ENCODE results near the gene PLXDC2. TPM values are rescaled to one million over a fixed set of nuclear protein-coding genes. Genes with fewer than 3 reads are reported as not detected.

The PLXDC2 gene
- total and polyA plus RNA-seq, 8 donors = 2.1 to 57.2 (median 11.2) TPM

DNA sequence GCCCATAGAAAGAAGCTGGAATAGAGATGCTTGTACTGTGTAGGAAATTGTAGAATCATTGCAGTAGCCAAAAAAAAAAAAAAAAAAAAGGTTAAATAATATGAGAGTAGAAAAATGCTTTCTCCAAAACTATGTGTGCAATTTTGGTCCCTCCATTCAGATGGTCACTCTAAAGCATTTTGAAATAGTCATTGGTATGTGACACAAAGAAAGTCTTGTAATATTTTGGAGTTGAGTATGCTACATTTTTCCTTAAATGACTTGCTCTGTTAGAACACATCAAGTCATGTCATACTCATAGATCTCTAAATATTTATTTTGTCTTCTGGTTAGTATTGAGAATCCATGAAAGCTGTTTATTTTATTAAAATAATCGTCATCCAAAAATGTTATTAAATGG, 424.4 kb downstream of the PLXDC2 start:
- Histone ChIP-seq H3K36me3 (peaks cover 0 to 5% (median 5%) of the 10 kb centered on the region in 4 donors), H3K27ac (no peak overlapping the region), H3K4me3 (no peak overlapping the region), H3K9me3 (no peaks in the 10 kb centered on the region), H3K4me1 (no peaks in the 10 kb centered on the region), H3K27me3 (no peaks in the 10 kb centered on the region)
- intact Hi-C loops (cut with DNase I; ENCODE audit: low total_unique reads) = no loop called here
- 50 to 78% (median 75%) methylated on average over 1 of the region's 1 CpG for WGBS, 5 donors
- TF ChIP-seq POLR2AphosphoS5 (IDR thresholded peaks at IDR 0.05) (no peak), EP300 (IDR thresholded peaks at IDR 0.05) (no peak), POLR2A (IDR thresholded peaks at IDR 0.05) (no peak), CTCF (IDR thresholded peaks at IDR 0.05) (no peak)
- DNase-seq = no peak

- Histone ChIP-seq H3K4me3 (no peak overlapping the region), H3K36me3 (peaks cover 3 to 26% (median 18%) of the 10 kb centered on the region in 4 donors), H3K27me3 (no peaks in the 10 kb centered on the region), H3K27ac (no peak overlapping the region), H3K4me1 (no peaks in the 10 kb centered on the region), H3K9me3 (no peaks in the 10 kb centered on the region)
- intact Hi-C loops (cut with DNase I; ENCODE audit: low total_unique reads) = no loop called here
- WGBS, 5 donors = 65 to 74% (median 68%) methylated on average over 3 of the region's 3 CpGs
- DNase-seq = no peak
- no peak for TF ChIP-seq POLR2A (IDR thresholded peaks at IDR 0.05)
- TF ChIP-seq EP300 (IDR thresholded peaks at IDR 0.05) = no peak
- TF ChIP-seq CTCF (IDR thresholded peaks at IDR 0.05) = no peak
- no peak for TF ChIP-seq POLR2AphosphoS5 (IDR thresholded peaks at IDR 0.05)
Observed at GRCh38 chr10:20247454-20247853, 431.2 kb downstream of the PLXDC2 start.

DNA sequence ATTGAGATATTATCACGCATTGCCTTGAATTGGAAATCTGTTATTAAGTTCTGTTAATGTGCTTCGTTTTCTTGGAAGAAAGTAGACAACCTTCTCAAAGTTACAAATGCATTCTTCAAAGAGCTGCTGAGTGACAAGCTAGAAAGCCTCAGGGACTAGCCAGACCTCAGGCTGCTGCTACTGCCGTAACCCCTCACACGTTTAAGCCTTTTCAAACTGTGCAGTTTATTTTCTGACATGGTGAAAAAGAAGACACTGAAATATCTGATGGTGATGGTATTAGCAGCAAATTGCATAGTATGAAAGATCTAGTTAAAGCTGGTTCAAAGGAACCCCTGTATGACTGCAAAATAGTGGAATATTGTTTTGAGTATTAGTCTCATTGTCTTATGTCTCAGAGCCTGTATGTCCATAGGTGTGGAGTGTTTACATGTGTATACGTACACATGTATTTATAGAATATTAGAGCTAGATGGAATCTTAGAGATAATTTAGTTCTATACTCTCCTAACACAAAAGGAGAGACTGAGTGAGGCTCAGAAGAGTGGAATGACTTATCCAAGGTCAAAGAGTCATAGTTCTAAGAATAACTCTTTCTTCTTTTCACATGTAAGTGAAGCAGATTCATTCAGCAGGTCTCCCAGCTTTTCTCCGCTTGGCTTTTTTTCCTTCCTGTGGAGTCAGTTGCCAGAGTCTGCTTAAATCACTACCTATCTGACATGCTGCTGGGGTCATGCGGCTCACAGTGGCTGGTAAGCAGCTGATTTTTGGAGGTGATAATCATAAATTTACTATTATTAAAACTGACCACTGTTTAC, 431.9 kb downstream of the PLXDC2 start:
- peaks cover 3 to 26% (median 18%) of the 10 kb centered on the region in 4 donors for H3K36me3 ChIP-seq
- H3K4me3 ChIP-seq = no peak overlapping the region
- H3K9me3 ChIP-seq = no peaks in the 10 kb centered on the region
- no peak for DNase-seq
- H3K4me1 ChIP-seq = no peaks in the 10 kb centered on the region
- no peak overlapping the region for H3K27ac ChIP-seq
- 78 to 84% (median 80%) methylated on average over 7 of the region's 7 CpGs for WGBS, 5 donors
- intact Hi-C loops (cut with DNase I; ENCODE audit: low total_unique reads) = no loop called here
- no peak for TF ChIP-seq POLR2AphosphoS5 (IDR thresholded peaks at IDR 0.05)
- no peak for TF ChIP-seq POLR2A (IDR thresholded peaks at IDR 0.05)
- no peak for TF ChIP-seq CTCF (IDR thresholded peaks at IDR 0.05)
- TF ChIP-seq EP300 (IDR thresholded peaks at IDR 0.05) = no peak
- H3K27me3 ChIP-seq = no peaks in the 10 kb centered on the region

DNA sequence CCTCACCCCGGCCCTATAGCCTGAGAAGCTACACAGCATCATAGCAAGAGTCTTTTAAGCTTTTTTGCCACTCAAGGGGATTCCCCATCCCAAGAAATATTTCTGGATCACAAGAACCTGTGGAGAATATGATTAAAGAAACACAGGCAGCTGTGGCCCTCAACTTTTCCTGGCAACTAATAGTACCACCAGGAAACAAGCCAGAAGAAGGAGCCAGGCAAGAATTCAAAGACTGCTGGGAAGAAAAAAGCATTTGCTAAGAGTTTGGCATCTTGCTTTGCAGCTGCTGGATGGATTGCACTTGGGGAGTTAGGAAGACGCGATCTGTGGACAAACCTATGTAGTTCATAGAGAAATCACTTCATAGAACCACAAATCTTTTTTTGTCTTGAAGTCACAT, 437.8 kb downstream of the PLXDC2 start:
- intact Hi-C loops (cut with DNase I; ENCODE audit: low total_unique reads) = no loop called here
- H3K9me3 ChIP-seq = no peaks in the 10 kb centered on the region
- TF ChIP-seq CTCF (IDR thresholded peaks at IDR 0.05) = no peak
- TF ChIP-seq EP300 (IDR thresholded peaks at IDR 0.05) = no peak
- 42 to 78% (median 61%) methylated on average over 3 of the region's 3 CpGs for WGBS, 5 donors
- peak in 1 of 2 donors; percentile 47 for DNase-seq
- no peak overlapping the region for H3K4me3 ChIP-seq
- H3K27me3 ChIP-seq = no peaks in the 10 kb centered on the region
- no peak overlapping the region for H3K27ac ChIP-seq
- H3K36me3 ChIP-seq = peaks cover 0 to 7% (median 2%) of the 10 kb centered on the region in 4 donors
- peaks cover 0 to 8% (median 0%) of the 10 kb centered on the region in 4 donors for H3K4me1 ChIP-seq
